ENCODE results near the gene AGAP3. TPM values are rescaled to one million over a fixed set of nuclear protein-coding genes. Genes with fewer than 3 reads are reported as not detected.

Gene AGAP3
- polyA plus RNA-seq, 4 donors, result 50.2 to 81.5 (median 72.6) TPM

DNA sequence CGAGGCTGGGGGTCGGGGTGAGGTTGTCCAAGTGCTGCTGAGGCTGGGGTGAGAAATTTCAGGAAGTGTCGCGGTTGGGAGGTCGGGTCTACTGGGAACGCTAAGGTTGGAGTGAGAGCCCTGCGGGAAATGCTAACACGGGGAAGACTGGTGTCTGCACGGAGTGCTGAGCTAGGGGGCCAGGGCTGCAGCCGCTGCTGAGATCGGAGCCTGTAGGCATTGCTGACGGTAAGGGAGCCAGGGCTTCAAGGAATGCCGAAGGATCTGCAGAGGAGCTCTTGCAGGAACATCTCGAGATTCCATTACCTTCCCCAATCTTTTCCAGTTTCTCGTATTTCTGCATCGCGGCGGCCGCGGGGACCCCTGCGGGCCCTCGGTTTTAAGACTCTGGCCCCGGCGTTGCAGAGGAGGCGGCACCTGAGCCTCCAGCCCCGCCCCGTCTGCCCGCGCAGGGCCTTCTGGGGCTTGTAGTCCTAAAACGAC is 28.7 kb upstream of the AGAP3 start, which contains the start of gene CDK5:
TSS of gene CDK5 (minus strand) at position 392 of the 483 bp plus-strand sequence. CDS start at position 343, 49 bp downstream.
- DNase-seq (ENCODE audit: low read depth in 4 of 4, low spot score in 3 of 4), result no peak

DNA sequence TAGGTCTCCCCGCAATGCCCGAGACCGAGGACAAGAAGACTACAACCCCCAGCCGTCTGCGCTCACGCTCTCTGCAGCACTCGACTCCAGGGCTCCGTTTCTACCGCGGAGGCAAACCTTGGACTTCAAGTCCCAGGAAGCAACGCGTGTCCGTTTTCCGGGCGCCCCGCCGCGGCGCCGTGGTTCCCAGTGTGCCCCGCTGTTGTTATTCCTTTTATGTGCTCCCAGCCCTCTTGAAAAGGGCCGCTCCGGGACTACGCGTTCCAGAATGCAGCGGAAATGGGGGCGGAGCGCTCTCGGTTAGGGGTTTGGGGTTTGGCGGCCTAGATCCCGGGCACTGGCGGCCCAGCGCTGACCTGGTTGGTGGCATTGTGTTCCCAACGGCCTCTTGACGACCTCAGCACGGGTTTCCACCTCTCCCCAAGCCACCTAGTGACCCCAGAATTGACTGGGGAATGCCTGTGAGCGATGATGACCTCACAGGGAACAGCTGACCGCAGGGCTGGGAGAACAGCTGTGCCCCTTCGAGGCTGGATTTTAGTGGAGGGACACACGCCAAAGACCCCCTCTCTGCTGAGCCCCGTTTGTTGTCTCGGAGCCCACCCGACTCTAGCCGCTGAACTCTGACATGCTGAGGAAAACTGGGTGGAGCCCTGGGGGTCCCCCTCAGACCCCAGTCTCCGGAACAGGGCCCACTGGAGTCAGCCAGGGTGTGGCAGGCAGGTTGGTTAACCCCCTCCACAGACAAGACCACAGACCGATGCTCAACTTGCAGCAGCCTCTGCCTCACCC is 28.1 kb upstream of the AGAP3 start:
- peak; percentile 96 to 99 (median 97) for DNase-seq (ENCODE audit: low read depth in 4 of 4, low spot score in 3 of 4)

DNA sequence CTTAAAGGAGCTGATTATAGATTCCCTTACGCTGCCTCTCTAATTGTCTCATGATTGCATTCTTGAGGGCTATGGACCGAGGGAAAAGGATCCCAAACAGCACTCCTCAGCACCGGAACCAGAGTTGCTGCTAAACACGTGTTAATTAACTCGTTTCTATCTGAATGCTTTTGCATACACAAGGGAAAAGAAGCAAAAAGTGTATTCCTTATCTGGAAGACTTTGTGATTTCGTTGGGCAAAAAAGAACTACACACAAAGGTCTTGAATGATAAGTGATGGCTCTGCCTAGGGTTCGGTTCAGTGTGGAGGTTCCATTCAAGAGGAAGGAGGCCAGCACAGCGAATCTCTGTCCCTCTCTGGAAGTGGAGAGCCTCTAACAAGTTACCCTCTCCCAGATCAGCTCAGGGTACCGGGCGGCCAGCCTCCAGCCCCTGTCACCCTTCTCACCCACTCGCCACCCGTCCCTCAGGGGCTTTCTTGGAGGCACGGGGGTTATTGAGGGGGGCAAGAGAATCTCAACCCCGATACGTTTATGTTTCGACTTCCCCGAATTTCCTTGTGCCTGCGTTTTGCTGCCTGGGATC is 27.4 kb upstream of the AGAP3 start:
- no peak for DNase-seq (ENCODE audit: low read depth in 4 of 4, low spot score in 3 of 4)

DNA sequence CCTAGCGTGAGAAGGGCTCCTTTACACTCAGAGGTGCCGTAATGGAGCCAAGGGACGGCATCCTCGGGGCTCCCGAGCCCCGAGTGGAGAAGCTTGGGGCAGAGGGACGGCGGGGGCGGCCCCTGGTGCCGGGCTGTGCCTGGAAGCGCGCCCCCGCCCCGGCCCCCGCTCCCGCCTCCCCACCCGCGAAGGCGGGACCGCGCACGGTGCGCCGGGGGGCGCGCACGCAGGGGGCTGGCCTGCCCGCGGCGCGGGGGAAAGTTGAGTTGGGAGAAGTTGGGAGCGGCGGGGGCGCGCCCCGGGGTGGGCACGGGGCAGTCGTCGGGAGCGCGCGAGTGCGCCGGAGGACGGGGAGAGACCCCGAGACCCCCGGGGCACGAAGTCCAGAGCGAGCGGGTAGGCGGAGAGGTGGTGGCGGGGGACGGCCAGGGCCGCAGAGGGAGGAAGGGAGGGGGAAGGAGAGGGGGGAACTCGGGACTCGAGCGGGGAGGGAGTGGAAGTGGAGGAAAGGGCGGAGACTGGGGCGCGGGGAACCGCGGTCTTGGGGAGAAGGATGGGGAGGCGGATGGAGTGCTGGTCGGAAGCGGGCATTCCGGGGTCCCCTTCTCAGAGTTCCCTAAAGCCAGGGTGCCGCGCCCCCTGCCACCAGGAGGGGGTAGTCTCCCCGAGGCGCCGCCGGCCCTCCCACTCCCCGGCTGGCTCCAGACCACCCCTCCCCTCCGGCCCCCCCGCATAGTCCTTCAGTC is 26.7 kb upstream of the AGAP3 start, which contains the start of gene SLC4A2:
TSS of gene SLC4A2 (plus strand) at position 223 of the 746 bp plus-strand sequence. CDS start 2,399 bp downstream, outside the sequence.
- peak in 2 of 4 donors; percentile 76 for DNase-seq (ENCODE audit: low read depth in 4 of 4, low spot score in 3 of 4)

DNA sequence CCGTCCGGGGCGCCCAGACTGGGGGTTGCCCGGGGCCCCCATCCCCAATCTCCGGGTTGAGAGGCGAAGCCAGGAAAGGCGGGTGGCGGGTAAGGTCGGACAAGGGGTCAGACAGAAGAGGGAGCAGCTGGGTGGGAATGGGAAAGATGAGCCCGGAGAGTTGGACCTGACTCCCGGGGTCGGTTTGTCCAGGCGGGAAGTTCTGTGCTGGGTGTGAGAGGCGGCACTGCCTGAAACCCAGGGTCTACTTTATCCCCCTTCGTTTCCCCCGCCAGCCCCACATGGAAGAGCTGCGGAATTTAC is 26.2 kb upstream of the AGAP3 start:
- DNase-seq (ENCODE audit: low read depth in 4 of 4, low spot score in 3 of 4), result no peak

DNA sequence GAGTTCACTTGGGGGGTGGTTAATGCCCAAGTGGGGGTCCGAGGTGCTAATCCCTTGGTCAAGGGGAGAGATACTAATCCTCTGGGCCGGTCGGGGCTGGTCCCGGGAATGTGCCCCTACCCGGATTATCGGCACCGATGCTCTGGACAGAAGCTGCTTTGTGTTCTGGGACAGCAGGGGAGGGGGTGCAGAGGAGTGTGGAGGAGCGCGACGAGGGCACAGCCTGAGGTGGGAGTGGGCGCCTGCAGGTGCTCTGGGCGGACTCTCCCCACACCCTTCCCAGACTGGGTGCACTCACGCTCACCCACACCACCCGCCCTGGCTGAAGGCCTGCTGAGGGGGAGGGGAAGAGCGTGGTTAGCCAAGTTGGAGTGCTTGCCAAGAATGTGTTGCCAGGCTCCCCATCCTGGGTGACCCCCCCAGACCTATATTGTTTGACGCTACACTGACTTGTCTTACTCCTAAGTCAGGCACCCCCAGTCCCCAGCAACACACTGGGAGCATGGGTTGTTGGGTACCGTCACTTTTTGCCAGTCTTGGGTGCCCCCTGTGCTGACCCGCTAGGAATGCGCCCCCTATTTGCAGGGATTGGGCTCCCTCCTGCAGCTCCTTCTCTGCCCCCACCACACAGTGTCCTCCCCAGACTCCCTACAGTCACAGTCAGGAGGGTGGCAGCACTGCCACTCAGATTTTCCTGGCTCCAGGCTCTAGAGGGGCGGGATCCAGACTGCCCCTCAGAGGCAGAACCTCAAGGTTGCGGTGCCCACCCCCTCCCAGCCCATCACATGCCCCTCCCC is 25.7 kb upstream of the AGAP3 start:
- DNase-seq (ENCODE audit: low read depth in 4 of 4, low spot score in 3 of 4), result no peak

DNA sequence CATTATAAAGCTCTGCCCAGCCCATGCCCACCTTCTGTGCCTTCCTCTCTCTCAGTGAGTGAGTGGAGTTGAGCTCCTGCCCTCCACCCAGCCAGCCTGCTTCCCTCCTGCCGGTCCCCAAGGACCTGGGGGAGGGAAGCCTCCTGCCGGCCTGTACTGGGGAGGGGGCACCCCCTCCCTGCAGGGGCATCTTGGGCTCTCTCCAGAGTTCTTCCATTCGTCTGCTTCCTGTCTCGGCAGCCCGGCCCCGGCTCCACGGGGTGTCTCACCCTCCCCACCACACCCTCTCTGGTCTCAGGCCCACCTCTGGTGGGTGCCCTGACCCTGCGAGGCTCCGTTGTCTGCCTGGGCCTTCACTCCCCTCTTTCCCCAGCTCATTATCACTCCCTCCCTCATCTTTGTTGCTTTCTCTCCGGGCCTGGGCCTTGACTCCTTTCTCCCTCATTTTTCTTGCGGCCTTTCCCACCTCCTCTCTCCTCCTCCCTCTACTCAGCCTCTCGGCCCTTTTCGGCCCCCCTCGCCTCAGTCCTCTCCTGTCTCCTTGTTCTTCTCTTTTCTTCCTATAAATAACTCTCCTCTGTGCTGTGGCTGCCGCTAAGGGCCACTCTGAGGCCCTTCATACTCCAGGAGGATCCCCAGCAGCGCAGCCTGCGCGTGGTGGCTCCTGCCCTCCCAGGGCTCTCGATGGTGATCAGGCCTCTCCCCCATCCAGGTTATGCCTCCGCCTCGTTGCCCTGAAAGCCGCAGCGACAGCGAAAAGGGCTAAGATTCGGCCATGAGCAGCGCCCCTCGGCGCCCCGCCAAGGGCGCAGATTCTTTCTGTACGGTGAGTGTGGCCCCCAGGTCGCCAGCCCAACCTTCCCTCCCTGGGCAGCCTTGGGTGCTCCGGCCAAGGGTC is 24.8 kb upstream of the AGAP3 start:
- no peak for DNase-seq (ENCODE audit: low read depth in 4 of 4, low spot score in 3 of 4)

DNA sequence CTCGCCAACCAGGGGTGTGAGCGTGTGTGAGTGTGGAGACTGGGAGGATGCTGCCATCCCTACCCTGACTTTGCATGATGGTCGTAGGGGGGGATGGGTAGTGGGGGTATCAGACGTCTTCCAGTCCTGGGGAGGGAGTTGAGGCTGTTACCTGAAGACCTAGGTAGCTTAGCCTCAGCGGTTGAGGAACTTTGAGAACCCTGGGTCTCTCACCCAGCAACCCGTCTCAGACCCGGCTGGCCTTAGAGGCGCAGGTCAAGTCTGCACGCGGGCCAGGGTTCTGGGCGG is 24.2 kb upstream of the AGAP3 start:
- DNase-seq (ENCODE audit: low read depth in 4 of 4, low spot score in 3 of 4), result no peak

DNA sequence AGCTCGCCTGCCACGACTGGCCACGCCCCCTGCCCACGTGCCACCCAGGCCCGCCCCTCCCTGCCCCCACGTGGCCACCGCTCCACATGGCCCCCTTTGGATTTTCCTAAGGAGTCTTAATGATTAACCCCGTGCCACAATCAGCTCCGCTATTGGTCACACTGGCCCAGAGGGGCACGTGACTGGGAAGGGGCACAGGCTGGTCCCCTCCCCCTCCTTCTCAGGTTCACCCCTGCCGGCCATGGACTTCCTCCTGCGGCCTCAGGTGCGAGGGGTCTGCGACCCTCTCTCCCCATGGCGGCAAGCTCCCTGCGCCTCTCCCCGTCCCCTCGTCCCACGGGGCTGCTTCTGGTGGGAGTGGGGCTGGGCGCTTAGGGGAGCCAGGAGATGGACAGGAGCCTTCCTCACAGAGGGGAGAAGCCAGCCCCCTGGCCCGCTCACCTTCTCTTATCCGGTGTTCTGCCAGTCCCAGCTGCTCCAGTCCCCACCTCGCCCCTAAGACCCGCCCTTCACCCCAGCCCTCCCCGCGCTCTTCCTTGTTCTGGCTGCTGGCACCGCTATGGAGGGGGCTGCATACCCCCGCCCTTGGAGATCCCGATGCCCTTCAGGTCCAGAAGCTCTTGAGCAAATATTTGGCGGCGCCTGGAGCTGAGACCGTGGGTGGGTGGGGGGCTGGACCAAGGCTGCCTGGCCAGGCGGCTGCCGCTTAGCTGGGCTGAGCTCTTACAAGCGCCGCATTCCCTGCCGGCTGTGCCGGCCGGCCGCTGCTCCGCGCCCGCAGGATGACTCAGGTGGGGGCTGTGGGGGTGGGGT is 23.7 kb upstream of the AGAP3 start:
- peak in 1 of 4 donors; percentile 73 for DNase-seq (ENCODE audit: low read depth in 4 of 4, low spot score in 3 of 4)

DNA sequence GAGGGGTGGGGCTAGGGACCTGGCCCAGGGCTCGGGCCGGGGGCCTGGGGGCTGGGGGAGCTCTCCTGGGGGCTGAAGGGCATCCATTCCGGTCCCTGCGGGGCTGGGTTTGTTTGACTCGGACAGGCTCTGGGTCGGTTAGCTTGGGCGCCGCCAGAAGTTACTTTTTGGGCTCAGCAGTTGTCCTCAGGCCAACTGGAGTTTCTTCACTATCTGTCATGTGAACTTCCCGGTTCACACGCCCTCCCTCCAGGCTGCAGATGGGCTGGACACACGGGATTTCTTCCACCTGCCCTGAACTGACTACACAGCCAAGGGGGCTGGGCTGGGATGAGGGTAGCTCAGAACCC is 23.1 kb upstream of the AGAP3 start:
- DNase-seq (ENCODE audit: low read depth in 4 of 4, low spot score in 3 of 4), result no peak

DNA sequence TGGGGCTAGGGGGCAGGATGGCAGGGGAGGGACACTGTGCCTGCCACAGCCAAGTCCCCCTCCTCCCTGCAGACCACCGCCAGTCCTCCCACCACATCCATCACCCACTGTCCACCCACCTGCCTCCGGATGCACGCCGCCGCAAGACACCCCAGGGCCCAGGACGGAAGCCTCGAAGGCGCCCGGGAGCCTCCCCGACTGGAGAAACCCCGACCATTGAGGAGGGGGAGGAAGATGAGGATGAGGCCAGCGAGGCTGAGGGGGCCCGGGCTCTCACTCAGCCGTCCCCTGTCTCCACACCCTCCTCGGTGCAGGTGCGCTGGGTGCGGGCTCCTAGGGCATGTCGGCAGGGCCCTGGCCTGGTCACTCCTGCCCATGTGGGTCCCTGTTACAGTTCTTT is 21.8 kb upstream of the AGAP3 start:
- no peak for DNase-seq (ENCODE audit: low read depth in 4 of 4, low spot score in 3 of 4)

DNA sequence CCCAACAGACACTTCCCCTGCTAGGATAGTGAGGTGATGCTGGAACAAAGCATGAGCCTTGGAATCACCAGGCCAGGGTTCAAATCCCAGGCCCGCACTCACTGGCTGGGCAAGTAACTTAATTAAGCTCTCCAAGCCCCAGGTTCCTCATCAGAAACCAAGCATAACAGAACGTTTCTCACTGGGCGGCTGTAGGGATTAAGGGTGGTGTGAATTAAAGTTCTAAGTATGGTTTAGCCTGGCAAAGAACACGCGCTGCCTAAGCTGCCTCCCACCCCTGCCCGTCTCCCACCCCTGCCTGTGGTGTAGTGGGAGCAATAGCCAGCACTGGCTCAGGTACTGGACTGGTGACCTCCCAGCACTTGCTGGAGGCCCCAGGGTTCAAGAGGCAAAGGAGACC is 21.3 kb upstream of the AGAP3 start:
- no peak for DNase-seq (ENCODE audit: low read depth in 4 of 4, low spot score in 3 of 4)

DNA sequence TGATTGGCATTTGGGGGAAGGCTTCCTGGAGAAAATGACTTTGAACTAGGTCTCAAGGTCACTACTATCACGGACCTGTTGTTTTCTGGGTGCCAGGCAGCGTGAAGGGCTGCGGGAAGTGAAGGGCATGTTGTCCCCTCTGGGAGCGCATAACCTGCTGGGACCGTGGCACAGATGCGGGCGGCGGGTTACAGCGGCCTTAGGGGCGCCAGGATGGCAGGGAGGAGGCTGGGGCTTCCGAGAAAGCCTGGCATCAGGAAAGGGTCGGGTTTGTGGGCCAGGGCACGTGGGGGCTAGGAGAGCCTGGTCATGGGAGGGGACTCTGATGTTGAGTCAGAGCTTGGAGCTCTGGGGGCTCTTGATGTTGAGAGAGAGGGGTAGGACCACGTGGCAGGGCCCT is 20.8 kb upstream of the AGAP3 start:
- no peak for DNase-seq (ENCODE audit: low read depth in 4 of 4, low spot score in 3 of 4)

DNA sequence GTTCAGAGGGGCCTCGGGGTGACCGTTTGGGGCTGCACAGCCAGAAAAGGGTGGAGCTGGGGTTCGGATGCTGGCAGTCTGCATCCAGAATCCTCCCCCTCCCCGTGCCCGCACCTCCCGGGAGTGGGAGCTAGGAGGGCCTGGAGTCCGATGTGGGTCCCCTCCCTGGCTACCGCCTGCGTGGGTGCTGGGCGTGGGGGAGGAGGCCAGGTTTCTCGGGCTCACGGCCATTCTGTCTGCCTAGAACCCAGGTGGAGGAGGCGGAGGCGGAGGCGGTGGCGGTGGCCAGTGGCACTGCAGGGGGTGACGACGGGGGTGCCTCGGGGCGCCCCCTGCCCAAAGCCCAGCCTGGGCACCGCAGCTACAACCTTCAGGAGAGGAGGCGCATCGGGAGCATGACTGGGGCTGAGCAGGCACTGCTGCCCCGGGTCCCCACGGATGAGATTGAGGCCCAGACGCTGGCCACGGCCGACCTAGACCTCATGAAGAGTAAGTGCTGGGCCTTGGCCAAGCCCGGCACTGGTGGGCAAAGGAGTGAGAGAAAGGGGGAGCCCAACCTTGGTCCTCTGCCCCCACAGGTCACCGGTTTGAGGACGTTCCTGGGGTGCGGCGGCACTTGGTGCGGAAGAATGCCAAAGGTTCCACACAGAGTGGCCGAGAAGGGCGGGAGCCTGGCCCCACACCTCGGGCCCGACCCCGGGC is 19.9 kb upstream of the AGAP3 start:
- DNase-seq (ENCODE audit: low read depth in 4 of 4, low spot score in 3 of 4), result no peak

DNA sequence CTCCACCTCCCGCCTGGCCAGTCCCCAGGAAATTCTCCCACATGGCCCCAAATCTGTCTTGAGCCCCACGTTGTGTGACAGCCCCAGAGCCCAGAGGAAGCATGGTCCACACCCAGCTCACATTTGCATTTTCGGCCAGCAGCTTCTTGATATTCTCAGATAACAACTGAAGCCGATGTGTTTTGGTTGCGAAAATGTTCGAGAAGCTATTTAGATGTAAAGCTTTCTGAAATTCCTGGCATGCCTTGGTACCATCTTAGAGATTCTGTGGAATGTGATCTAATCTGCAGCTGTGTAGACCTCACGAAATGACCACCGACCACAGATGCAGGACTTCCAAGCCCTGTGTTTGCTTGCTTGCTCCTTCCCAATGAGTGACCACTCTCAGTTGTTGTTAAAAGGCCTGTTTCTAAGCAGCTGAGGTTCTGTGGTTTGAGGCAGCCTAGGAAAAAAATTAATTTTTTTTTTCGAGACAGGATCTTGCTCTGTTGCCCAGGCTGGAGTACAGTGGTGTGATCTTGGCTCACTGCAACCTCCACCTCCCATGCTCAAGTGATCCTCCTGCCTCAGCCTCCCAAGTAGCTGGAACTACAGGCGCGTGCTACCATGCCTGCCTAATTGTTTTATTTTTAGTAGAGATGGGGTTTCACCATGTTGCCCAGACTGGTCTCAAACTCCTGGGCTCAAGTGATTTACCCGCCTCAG is 18.1 kb upstream of the AGAP3 start:
- no peak for DNase-seq (ENCODE audit: low read depth in 4 of 4, low spot score in 3 of 4)

DNA sequence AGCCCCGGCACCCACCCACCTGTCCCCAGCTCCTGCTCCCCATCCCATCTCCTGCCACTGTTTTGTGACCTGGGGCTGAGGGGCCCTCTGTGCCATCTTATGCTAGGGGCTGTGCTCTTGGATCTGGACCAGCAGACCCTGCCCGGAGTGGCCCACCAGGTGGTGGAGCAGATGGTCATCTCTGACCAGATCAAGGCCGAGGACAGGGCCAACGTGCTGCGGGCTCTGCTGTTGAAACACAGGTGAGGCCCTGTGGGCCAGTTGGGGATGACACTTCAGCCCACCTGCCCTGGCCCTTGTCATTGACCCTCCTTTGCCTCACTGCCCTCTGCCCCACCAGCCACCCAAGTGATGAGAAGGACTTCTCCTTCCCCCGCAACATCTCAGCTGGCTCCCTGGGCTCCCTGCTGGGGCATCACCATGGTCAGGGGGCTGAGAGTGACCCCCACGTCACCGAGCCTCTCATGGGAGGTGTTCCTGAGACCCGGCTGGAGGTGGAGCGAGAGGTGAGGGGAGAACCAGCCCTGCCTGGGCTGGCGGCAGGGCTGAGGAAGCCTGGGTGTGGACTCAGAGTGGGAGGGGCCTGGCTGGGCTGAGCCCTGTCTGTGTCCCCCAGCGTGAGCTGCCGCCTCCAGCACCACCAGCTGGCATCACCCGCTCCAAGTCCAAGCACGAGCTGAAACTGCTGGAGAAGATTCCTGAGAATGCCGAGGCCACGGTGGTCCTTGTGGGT is 16.3 kb upstream of the AGAP3 start:
- no peak for DNase-seq (ENCODE audit: low read depth in 4 of 4, low spot score in 3 of 4)

DNA sequence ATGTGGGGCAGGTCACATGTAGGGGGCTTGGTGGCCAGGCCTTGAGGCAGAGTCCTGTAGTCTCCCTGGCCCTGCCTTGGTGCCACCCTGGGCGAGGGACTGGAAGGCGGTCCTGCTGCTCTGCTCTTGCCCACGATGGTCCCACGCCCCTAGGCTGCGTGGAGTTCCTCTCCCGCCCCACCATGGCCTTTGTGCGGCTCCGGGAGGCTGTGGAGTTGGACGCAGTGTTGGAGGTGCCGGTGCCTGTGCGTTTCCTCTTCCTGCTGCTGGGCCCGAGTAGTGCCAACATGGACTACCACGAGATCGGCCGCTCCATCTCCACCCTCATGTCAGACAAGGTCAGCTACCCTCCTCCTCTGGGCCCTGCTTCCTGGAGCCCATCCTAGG is 15.7 kb upstream of the AGAP3 start:
- DNase-seq (ENCODE audit: low read depth in 4 of 4, low spot score in 3 of 4), result no peak

Data from left renal pelvis (tissue), 4 donors.